C4-2B (cell line): ENCODE results near the gene RNASE9.

ENCODE experiments used
- CTCF ChIP-seq: fragments of 450-650 bp; conservative IDR thresholded peaks from 2 replicates; pipeline ENCODE4 v1.5.1; 2017; ENCODE audit warnings: mild to moderate bottlenecking
- ZFX ChIP-seq: fragments of 450-650 bp; IDR thresholded peaks from 2 replicates; pipeline ENCODE4 v1.6.1; 2017

GRCh38 chr14:20608383-20609110 is 47.7 kb upstream of the RNASE9 start:
- TF ChIP-seq CTCF (no peak), ZFX (no peak)
